ENCODE measurements around the gene NPAS2.

DNA sequence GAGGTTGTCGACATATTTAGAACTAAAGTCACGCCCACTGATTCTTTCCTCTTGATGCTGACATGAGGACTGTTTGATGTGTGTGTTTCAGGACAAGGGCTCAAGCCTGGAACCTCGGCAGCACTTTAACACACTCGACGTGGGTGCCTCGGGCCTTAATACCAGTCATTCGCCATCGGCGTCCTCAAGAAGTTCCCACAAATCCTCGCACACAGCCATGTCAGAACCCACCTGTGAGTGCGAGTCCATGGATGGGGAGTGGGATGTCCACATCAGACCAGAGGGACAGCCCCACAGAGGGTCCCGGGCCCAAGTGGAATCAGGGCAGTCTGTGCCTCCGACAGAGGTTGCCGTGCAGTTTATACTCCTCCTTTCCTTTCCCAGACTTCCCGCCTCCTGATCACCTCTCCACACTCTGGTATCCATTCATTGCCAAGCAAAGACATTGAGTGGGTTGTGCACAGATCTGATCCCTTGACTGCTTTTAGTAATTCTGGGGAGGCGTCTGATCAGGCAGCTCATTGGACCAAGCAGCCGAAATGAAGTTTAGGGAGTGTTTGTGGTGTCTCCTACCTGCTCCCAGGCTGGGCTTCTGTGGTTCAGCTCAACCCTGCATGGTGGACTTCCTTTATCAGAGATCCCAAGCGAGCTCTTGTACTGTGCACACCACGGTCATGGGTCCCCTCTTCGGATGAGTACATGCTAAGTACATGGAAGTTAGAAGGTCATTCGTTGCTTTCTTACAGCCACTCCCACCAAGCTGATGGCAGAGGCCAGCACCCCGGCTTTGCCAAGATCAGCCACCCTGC is 155.0 kb downstream of the NPAS2 start:
- TF ChIP-seq, protein P1, sequence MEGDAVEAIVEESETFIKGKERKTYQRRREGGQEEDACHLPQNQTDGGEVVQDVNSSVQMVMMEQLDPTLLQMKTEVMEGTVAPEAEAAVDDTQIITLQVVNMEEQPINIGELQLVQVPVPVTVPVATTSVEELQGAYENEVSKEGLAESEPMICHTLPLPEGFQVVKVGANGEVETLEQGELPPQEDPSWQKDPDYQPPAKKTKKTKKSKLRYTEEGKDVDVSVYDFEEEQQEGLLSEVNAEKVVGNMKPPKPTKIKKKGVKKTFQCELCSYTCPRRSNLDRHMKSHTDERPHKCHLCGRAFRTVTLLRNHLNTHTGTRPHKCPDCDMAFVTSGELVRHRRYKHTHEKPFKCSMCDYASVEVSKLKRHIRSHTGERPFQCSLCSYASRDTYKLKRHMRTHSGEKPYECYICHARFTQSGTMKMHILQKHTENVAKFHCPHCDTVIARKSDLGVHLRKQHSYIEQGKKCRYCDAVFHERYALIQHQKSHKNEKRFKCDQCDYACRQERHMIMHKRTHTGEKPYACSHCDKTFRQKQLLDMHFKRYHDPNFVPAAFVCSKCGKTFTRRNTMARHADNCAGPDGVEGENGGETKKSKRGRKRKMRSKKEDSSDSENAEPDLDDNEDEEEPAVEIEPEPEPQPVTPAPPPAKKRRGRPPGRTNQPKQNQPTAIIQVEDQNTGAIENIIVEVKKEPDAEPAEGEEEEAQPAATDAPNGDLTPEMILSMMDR (IDR thresholded peaks at IDR 0.05) = no peak
- TF ChIP-seq POLR2A (IDR thresholded peaks at IDR 0.05) = no peak

Data from adrenal gland (tissue), 5 donors.